Measurements from ENCODE around the gene JPT2.
A peak's percentile ranks its signal among the peaks of the same experiment; 100 is the strongest.

The JPT2 gene

DNA sequence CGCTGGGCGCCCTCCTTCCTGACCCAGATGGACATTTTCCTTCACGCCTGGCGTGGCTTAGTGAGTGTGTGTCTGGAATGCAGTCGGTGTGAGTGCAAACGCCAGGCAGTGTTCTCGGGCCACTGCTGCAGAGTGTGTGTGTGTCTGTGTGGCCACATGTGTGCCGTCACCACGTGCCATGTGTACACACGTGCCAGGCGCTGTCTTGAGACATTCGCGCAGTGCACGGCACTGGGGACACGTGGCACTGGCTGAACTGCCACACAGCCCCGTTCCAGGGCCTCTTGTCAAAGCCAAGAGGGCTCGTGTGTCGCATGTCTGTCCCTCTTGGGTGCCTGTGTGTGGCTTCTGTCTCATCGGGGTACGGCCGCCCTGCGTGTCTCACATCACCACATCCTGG is 56.7 kb downstream of the JPT2 start:
- no peak for DNase-seq

GRCh38 chr16:1740234-1740633 is 62.2 kb downstream of the JPT2 start:
- no peak for DNase-seq

DNA sequence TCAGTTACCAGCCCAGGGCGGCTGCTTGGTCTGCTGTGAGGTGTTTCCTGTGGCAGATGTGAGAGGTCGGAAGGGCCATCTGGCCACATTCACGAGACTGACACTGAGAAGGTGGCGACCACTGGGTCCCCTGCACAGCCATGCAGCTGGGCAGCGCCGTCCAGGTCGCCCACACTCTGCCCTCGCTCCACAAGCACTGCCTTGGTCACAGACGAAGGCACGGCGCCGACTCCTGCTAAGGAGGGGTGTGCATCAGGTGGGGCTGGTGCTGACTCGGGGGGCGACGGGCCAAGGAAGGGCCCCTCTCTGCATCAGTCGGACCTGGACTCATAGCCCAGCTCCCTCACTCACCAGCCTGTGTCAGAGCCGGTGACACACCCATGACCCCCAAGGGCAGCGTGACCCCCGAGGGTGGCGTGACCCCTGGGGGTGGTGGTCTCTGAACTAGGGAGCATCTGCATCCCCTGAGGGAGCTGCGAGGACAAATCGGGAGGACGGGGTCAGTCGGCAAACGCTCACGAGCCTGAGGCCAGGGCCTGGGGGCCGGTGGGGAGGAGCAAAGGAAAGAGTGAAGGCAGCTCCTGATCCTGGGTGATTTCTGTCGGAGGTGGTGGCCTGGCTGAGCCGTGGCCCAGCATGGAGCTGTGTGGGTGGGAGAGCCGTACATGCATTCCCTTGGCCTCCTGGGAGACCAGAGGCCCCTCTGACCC is 62.9 kb downstream of the JPT2 start:
- DNase-seq: no peak

DNA sequence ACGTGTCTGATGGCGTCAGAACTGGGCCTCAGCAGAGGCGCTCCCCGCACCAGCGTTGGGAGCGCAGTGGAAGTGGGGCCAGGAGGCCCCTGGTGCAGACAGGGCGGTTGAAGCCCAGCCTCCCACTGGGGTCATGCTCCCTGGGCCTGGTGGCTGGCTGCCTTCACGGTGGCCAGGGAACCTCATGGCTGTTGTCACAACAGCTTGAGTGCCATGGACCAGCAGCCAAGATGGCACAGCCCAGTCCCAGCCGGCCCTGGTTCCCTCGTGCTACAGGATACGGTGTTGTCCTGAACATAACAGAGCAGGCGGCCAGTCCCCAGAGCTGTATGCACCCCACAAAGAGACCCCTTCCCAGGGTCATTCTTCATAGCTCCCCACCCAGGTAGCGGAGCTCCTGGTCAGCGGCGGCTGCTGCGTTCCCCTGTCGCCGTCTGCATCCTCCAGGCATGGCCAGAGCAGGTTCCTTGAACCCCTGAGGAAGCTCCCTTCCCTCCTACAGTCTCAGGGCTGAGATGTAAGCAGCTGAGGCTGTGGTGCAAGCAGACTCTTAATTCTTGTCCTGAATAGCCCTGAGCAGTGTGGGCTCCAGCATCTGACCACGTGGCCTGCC is 63.6 kb downstream of the JPT2 start:
- DNase-seq: no peak

DNA sequence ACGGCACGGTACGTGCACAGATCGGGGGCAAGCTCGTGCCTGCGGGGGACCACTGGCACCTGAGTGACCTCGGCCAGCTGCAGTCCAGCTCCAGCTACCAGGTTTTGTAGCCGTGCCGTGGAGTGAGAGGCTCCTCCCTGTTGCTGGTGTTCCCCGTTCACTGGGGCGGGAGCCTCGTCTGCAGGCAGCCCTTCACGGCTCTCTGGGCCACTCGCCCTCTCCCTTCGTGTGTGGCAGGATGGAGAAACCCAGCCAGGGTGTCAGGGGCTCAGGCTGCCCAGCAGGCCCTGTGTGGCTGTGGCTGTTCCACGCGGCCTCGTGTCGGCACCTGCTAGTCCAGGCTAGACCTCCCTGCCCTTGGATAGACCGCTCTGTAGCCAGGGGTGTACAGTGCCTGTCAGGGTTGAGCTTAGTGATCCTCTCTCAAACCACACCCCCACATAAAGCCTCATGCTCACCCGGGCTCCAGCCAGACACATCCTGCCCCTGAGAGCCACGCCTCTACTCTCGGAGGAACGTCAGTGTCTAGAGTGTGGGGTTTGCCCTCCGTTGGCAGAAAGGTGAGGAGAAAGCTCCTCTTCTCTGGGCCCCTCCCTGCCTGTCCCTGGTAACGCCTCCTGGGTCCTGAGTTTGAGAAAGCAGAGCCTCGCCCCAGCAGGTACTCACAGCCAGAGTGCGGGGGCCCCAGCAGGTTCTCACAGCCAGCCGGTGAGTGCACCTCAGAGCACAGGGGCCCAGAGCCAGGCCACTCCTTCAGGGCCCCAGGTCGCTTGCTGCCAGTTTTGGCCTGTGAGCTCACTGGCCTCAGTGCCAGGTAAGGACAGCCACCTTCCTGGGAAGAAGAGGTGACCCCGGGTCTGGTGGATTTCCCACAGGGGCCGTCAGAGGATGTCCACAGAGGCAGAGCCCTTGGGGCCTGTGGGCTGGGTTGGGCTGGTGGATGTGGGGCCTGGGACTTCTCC is 65.6 kb downstream of the JPT2 start:
- no peak for DNase-seq

DNA sequence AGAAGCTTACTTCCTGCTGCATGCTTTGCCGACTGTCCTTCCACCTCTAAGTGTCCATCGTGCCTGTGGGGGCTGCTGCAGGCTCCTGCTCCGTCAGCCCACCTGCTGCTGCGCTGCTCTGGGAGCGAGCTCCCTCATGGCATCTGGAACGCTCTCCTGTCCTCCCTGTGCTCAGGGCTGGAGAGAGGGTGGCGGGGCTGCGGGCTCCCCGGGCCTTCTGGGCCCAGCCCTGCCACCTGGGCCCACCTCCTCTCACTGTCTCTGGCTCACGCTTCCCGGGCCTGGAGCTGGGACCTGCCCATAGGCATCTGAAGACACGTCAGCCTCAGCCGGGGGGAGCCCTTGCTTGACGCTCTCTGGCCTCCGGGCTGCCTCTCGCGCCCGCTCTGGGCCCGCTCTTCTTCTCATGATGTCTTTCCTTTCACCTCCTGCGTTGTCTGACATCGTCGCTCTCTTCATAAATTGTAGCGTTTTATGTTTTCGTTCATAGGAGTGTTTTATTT is 66.3 kb downstream of the JPT2 start:
- no peak for DNase-seq

DNA sequence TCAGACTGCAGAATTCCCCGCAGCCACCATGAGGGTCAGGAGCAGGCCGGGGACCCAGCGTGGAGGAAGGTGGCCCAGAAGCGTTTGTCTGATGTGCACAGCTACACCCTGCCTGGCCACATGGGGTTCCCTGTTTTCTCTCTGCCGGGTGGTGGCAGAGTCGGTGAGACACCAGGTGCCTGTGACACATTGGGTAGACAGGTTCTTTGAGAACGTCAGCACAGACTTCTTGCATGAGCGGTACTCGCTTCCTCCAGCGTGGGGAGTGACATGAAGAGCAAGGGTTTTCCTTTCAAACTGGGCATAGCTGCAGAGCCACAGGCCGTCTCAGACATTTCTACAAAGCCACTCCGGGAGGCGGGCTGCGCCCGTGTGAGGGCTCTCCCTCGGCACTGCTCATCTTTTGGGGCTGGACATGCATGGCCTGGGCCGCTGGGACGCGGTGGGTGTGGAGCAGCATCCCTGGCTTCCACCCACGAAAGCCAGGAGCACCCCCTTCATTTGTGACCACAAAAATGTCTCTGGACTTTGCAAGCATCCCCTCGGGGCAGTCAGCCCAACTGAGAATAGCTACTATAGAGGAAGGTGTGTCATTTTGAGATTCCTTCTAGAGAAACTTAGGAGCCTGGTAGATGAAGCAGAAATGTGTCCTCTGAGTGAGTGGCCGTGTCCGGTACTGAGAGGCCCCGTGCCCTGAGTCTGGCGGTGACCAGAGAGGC is 67.3 kb downstream of the JPT2 start:
- DNase-seq: peak; percentile 82

DNA sequence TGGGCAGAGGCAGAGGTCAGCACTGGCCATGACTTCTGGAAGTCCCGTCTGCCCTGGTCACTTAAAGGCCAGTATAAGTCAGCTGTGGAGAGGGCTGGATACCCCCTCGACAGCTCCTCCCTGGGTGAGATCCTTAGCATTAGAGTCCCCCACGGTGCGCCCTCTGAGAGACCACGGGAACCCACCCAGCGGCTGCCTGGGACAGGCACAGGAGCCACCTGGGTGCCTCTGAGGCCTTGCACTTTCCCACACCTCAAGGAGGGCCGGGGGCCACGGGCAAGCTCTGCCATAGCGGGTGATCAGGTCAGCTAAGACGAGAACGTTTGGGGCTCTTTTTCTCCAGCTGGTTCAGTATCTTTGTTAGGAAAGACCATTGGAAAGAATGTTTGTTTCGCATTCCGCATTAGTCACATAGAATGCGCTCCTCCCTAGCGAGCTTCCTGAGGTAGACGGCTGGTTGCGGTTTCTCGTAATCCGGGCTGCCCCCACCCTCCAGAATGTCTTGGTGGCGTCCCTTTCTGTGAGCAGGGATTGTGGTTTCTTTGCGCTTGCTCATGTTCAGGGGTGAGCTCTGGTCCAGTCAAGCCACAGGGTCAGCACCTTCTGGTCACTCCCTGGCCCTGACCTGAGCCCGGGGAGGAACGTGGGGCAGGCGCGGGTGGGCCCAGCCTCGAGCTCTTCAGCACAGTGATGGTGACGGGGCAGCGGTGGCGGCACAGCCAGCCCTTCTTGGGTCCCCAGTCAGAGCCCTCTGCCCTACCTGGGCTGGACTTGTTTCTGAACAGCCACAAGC is 68.0 kb downstream of the JPT2 start:
- peak; percentile 76 for DNase-seq

DNA sequence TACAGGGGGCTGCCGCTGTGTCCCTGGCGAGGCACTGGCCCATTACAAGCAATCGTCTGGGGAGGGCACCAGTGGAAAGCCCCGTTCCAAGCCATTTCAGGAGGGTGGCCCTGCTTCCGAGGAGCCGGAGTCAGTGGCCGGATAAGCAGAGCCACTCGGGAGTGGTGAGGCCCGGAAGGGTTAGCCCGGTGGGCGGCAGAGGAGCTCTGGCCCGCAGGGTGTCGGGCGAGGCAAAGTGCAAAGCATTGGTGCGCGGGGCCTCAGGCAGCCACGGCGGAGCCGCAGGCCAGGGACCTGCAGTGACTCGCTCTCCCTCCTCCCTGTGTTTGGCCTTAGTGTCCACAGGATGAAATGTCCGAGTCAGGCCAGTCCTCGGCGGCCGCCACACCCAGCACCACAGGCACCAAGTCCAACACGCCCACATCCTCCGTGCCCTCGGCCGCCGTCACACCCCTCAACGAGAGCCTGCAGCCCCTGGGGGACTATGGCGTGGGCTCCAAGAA is 68.7 kb downstream of the JPT2 start:
- DNase-seq: no peak

DNA sequence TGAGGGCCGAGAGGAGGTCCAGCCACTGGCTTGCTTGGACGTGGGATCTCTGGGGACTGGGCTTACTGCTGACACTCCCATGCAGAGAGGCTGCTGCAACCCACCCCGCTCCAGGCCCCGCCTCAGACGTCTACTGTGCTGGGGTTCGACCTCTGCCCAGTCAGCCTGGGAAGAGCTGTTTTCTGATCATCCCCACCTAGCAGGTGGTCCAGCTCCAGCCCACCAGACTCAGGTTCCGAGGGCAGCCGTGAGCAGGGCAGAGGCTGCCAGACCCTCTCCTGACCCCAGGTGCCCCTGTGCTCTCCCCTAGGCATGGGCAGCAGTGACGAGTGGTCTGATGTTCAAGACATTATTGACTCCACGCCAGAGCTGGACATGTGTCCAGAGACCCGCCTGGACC is 69.9 kb downstream of the JPT2 start:
- DNase-seq: no peak

DNA sequence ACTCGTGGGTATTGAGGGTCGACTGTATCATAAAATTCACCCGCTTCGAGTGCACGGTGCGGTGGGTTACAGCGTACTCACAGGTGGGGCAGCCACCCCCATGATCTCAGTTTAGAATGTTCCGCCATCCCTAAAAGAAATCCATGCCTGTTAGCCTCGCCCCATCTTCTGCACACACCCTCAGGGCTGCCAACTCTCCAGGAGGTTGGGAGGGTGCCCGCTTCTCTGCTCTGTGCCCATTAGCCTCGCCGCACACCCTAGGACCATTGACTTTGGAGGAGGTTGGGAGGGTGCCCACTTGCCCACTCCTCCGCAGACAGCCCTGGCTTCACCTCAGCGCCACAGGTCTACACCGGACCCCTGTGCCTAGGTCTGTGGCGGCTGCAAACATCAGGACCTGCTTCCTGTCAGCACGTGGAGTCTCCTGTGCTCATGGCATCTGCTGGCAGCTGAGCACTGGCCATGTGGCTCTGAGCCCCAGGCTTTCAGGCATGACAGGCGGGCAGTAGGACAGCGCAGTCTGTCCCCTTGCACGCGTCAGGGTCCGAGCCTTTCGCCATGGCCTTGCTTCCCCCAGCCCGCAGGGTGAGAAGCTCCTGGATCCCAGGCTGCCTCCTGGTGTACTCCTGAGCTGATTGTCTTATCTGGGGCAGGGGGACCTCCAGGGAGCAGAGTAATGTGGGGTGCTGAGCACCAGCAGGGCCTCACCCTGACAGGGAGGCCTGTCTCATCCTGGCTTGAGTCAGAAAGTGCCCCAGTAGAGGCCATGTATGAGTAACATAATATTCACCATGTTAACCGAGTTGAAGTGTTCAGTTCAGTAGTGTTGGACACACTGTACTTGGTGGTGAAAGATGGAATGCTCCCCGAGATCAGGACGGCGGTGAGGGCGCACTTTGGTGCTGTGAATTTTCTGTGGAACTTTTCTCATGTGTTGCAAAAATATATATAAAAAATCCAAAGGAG is 71.4 kb downstream of the JPT2 start:
- DNase-seq: no peak

Data from fibroblast of skin of back (primary cell).